ENCODE data around the gene ACP7. TPM values are rescaled to one million over a fixed set of nuclear protein-coding genes. Genes with fewer than 3 reads are reported as not detected.

ACP7 gene
- total and polyA plus RNA-seq, 10 of the 15 experiments (the other 5 are each of a cell fraction or from before 2014, with no cell fraction given): not detected

DNA sequence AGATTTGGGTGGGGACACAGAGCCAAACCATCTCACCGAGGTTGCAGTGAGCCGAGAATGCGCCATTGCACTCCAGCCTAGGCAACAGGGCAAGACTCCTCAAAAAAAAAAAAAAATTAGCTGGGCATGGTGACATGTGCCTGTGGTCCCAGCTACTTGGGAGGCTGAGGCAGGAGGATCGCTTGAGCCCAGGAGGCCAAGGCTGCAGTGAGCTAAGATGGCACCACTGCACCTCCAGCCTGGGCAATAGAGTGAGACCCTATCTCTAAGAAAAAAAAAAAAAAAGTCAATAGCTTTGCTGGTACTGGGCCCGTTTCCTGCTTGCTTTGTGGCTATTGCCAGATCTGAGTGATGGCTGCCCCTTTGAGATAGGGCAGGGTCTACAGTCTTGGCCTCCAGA is 13.1 kb downstream of the ACP7 start:
- Histone ChIP-seq H4K20me1 (ENCODE audit: control insufficient read depth, insufficient read depth) (no peaks in the 10 kb centered on the region), H3K4me1 (ENCODE audit: control insufficient read depth, insufficient read depth, low read length) (no peaks in the 10 kb centered on the region), H3K9me3 (replicated peaks; ENCODE audit: control insufficient read depth, insufficient read depth, low read length) (no peaks in the 10 kb centered on the region), H3K36me3 (ENCODE audit: control insufficient read depth in 2 of 2, insufficient read depth in 2 of 2, low read length in 1 of 2) (no peaks in the 10 kb centered on the region), H3K9ac (ENCODE audit: control insufficient read depth, insufficient read depth, low read length) (no peak overlapping the region), H3K79me2 (ENCODE audit: control insufficient read depth, insufficient read depth, low read length) (no peaks in the 10 kb centered on the region), H3K27me3 (replicated peaks in 1 of 2; ENCODE audit: control insufficient read depth in 2 of 2, insufficient read depth in 2 of 2, low read length in 1 of 2) (no peaks in the 10 kb centered on the region), H2AFZ (ENCODE audit: control insufficient read depth, low read depth, low read length) (no peak overlapping the region), H3K4me3 (no peak overlapping the region), H3K27ac (ENCODE audit: control insufficient read depth, insufficient read depth) (no peak overlapping the region), H3K4me2 (ENCODE audit: control insufficient read depth, insufficient read depth) (no peak overlapping the region)
- 45% methylated on average over 5 of the region's 5 CpGs for WGBS (ENCODE audit: insufficient coverage, insufficient replicate concordance, low lambda C conversion rate, missing lambda C conversion rate)
- ChIA-PET SMC1A (ENCODE audit: uncharacterized antibody, unreplicated experiment) (no interaction called here), POLR2A (no interaction called here), CTCF (no interaction called here), RAD21 (ENCODE audit: unreplicated experiment) (no interaction called here)
- in situ Hi-C loops (cut with MboI): no loop called here
- ATAC-seq (no peak), DNase-seq (ENCODE audit: low read depth, low spot score) (no peak), FAIRE-seq (no peak)
- no TSS peak for BruUV-seq (replicated peaks)
- no peak for TF ChIP-seq CREB1 (IDR thresholded peaks at IDR 0.05; ENCODE audit: low read depth)
- no peak for TF ChIP-seq SRF (IDR thresholded peaks at IDR 0.05; ENCODE audit: low read depth in 2 of 2, low read length in 2 of 2)
- TF ChIP-seq TCF12 (IDR thresholded peaks at IDR 0.05; ENCODE audit: low read depth, low read length): no peak
- no peak for TF ChIP-seq ATF7 (IDR thresholded peaks at IDR 0.05; ENCODE audit: low read depth)
- intact Hi-C loops (cut with micrococcal nuclease; ENCODE audit: unreplicated experiment): no loop called here

GRCh38 chr19:39097721-39098120 is 13.6 kb downstream of the ACP7 start:
- Histone ChIP-seq H3K27me3 (replicated peaks in 1 of 2; ENCODE audit: control insufficient read depth in 2 of 2, insufficient read depth in 2 of 2, low read length in 1 of 2) (no peaks in the 10 kb centered on the region), H3K4me3 (no peak overlapping the region), H3K4me2 (ENCODE audit: control insufficient read depth, insufficient read depth) (no peak overlapping the region), H3K36me3 (ENCODE audit: control insufficient read depth in 2 of 2, insufficient read depth in 2 of 2, low read length in 1 of 2) (no peaks in the 10 kb centered on the region), H3K4me1 (ENCODE audit: control insufficient read depth, insufficient read depth, low read length) (no peaks in the 10 kb centered on the region), H3K27ac (ENCODE audit: control insufficient read depth, insufficient read depth) (no peak overlapping the region), H4K20me1 (ENCODE audit: control insufficient read depth, insufficient read depth) (no peaks in the 10 kb centered on the region), H3K79me2 (ENCODE audit: control insufficient read depth, insufficient read depth, low read length) (no peaks in the 10 kb centered on the region), H3K9me3 (replicated peaks; ENCODE audit: control insufficient read depth, insufficient read depth, low read length) (no peaks in the 10 kb centered on the region), H3K9ac (ENCODE audit: control insufficient read depth, insufficient read depth, low read length) (no peak overlapping the region), H2AFZ (ENCODE audit: control insufficient read depth, low read depth, low read length) (no peak overlapping the region)
- WGBS (ENCODE audit: insufficient coverage, insufficient replicate concordance, low lambda C conversion rate, missing lambda C conversion rate): 62% methylated on average over 2 of the region's 2 CpGs
- CTCF ChIA-PET: no interaction called here
- RAD21 ChIA-PET (ENCODE audit: unreplicated experiment): no interaction called here
- no peak for FAIRE-seq
- no peak for ATAC-seq
- no TSS peak for BruUV-seq (replicated peaks)
- POLR2A ChIA-PET: no interaction called here
- no peak for DNase-seq (ENCODE audit: low read depth, low spot score)
- intact Hi-C loops (cut with micrococcal nuclease; ENCODE audit: unreplicated experiment) (no loop called here), in situ Hi-C loops (cut with MboI) (no loop called here)
- no peak for TF ChIP-seq BHLHE40 (IDR thresholded peaks at IDR 0.05; ENCODE audit: borderline replicate concordance in 1 of 2, low read depth in 2 of 2, low read length in 1 of 2)
- TF ChIP-seq CREM (IDR thresholded peaks at IDR 0.05; ENCODE audit: low read depth): no peak
- SMC1A ChIA-PET (ENCODE audit: uncharacterized antibody, unreplicated experiment): no interaction called here
